Esophagus muscularis mucosa (tissue), 4 donors: Measurements from ENCODE around the gene GLCCI1. TPM values are rescaled to one million over a fixed set of nuclear protein-coding genes. Genes with fewer than 3 reads are reported as not detected.

Experiments used
- DNase-seq: peaks from one replicate; pipeline ENCODE4 v3.0.0-alpha.2; 2017; ENCODE audit errors: extremely low spot score
- H3K27ac ChIP-seq, 4 donors: fragments of 200-600 bp; sonication (generic); replicated peaks in 1 of 4; 1 replicate in 3 of 4; 2 replicates in 1 of 4; pipeline ENCODE4 v1.5.1; 2016 to 2019; ENCODE audit warnings: mild to moderate bottlenecking in 1 of 4
- H3K27me3 ChIP-seq, 4 donors: fragments of 200-600 bp; sonication (generic); one replicate each; pipeline versions ENCODE4 v1.5.1 to v1.6.0; 2016 to 2019
- H3K36me3 ChIP-seq, 4 donors: fragments of 200-600 bp; sonication (generic); one replicate each; pipeline ENCODE4 v1.5.1; 2016 to 2019
- H3K4me1 ChIP-seq, 4 donors: fragments of 200-600 bp; sonication (generic); one replicate each; pipeline ENCODE4 v1.5.1; 2016 to 2019
- H3K4me3 ChIP-seq, 4 donors: fragments of 200-600 bp; sonication (generic); 1 replicate in 2 of 4; 2 replicates in 2 of 4; pipeline ENCODE4 v1.5.1; 2016 to 2019; ENCODE audit warnings: mild to moderate bottlenecking in 4 of 4, moderate library complexity in 1 of 4
- H3K9me3 ChIP-seq, 4 donors: fragments of 200-600 bp; sonication (generic); 1 replicate in 3 of 4; 2 replicates in 1 of 4; pipeline ENCODE4 v1.5.1; 2016 to 2019
- CTCF ChIP-seq, 3 experiments: fragments of 200-600 bp in 2 of 3; fragments of 450-650 bp in 1 of 3; sonication (generic) in 2 of 3; IDR thresholded peaks; one replicate each; pipeline ENCODE4 v1.5.1; 2017 to 2019; ENCODE audit warnings: antibody characterized with exemption in 3 of 3, mild to moderate bottlenecking in 2 of 3, moderate library complexity in 1 of 3
- EP300 ChIP-seq: sonication (generic); formaldehyde crosslinking; IDR thresholded peaks from one replicate; pipeline ENCODE4 v1.6.1; 2017; ENCODE audit warnings: antibody characterized with exemption
- POLR2A ChIP-seq: fragments of 450-650 bp; IDR thresholded peaks from one replicate; pipeline ENCODE4 v1.6.1; 2017; ENCODE audit warnings: antibody characterized with exemption, moderate library complexity, mild to moderate bottlenecking, low read depth
- POLR2AphosphoS5 ChIP-seq, 2 donors: sonication (generic); formaldehyde crosslinking; IDR thresholded peaks; one replicate each; pipeline ENCODE4 v1.6.1; 2017; ENCODE audit warnings: antibody characterized with exemption in 2 of 2
- WGBS: methylation state at CpG from one replicate; pipeline ENCODE4 v1.1.5; 2018; 5-methylcytosine and 5-hydroxymethylcytosine counted together
- intact Hi-C: fragments of 100-400 bp; cut with DNase I; formaldehyde crosslinking; loops from one replicate; pipeline ENCODE4 v1.15.1; 2023
- total RNA-seq, 4 donors: library from RNA; depleted of rRNA; stranded (reverse); fragments of >200 nt; gene quantifications; one replicate each; pipeline versions ENCODE4 v1.1.0 to v1.2.1, GENCODE V29; 2016

GLCCI1 gene
- total RNA-seq, 4 donors from 2014 or later, result 2.8 to 8.3 (median 4.8) TPM

- H3K9me3 ChIP-seq, result no peaks in the 10 kb centered on the region
- no peak overlapping the region for H3K27ac ChIP-seq
- H3K4me3 ChIP-seq, result no peak overlapping the region
- TF ChIP-seq POLR2A, result no peak
- TF ChIP-seq POLR2AphosphoS5 (IDR thresholded peaks at IDR 0.05), result no peak
- no peak for TF ChIP-seq EP300
- no peak for TF ChIP-seq CTCF (IDR thresholded peaks at IDR 0.05)
- no peaks in the 10 kb centered on the region for H3K4me1 ChIP-seq
- no peaks in the 10 kb centered on the region for H3K27me3 ChIP-seq
- WGBS, result 82% methylated on average over 4 of the region's 4 CpGs
- no peaks in the 10 kb centered on the region for H3K36me3 ChIP-seq
- intact Hi-C loops, result no loop called here
- no peak for DNase-seq
These were observed 140.8 kb downstream of the GLCCI1 start for GRCh38 chr7:8109196-8110022.

- TF ChIP-seq POLR2A (no peak), POLR2AphosphoS5 (IDR thresholded peaks at IDR 0.05) (no peak), CTCF (IDR thresholded peaks at IDR 0.05) (no peak), EP300 (no peak)
- Histone ChIP-seq H3K36me3 (no peaks in the 10 kb centered on the region), H3K4me1 (no peaks in the 10 kb centered on the region), H3K27ac (no peak overlapping the region), H3K27me3 (no peaks in the 10 kb centered on the region), H3K9me3 (no peaks in the 10 kb centered on the region), H3K4me3 (no peak overlapping the region)
- 67% methylated on average over 11 of the region's 11 CpGs for WGBS
- intact Hi-C loops, result no loop called here
- no peak for DNase-seq
These were observed 142.8 kb downstream of the GLCCI1 start for GRCh38 chr7:8111282-8111960.

GRCh38 chr7:8112685-8113084 lies 144.1 kb downstream of the GLCCI1 start:
- no peak overlapping the region for H3K4me3 ChIP-seq
- 100% methylated on average over 2 of the region's 2 CpGs for WGBS
- H3K27me3 ChIP-seq, result no peaks in the 10 kb centered on the region
- H3K27ac ChIP-seq, result no peak overlapping the region
- TF ChIP-seq CTCF (IDR thresholded peaks at IDR 0.05), result no peak
- TF ChIP-seq POLR2AphosphoS5 (IDR thresholded peaks at IDR 0.05), result no peak
- no peak for TF ChIP-seq POLR2A
- TF ChIP-seq EP300, result no peak
- no peaks in the 10 kb centered on the region for H3K9me3 ChIP-seq
- DNase-seq, result no peak
- intact Hi-C loops, result no loop called here
- H3K36me3 ChIP-seq, result peaks cover 0 to 5% (median 0%) of the 10 kb centered on the region in 4 donors
- no peaks in the 10 kb centered on the region for H3K4me1 ChIP-seq

GRCh38 chr7:8113184-8113583 lies 144.6 kb downstream of the GLCCI1 start:
- no peak for TF ChIP-seq POLR2AphosphoS5 (IDR thresholded peaks at IDR 0.05)

GRCh38 chr7:8114175-8114574 lies 145.6 kb downstream of the GLCCI1 start:
- DNase-seq, result no peak
- intact Hi-C loops, result no loop called here
- no peak overlapping the region for H3K4me3 ChIP-seq
- TF ChIP-seq POLR2AphosphoS5 (IDR thresholded peaks at IDR 0.05) (no peak), EP300 (no peak), CTCF (IDR thresholded peaks at IDR 0.05) (no peak), POLR2A (no peak)
- H3K4me1 ChIP-seq, result no peaks in the 10 kb centered on the region
- no peak overlapping the region for H3K27ac ChIP-seq
- no peaks in the 10 kb centered on the region for H3K27me3 ChIP-seq
- H3K36me3 ChIP-seq, result peaks cover 0 to 19% (median 0%) of the 10 kb centered on the region in 4 donors
- WGBS, result 91% methylated on average over 4 of the region's 4 CpGs
- H3K9me3 ChIP-seq, result no peaks in the 10 kb centered on the region

More at GRCh38 chr7:8113184-8113583, 144.6 kb downstream of the GLCCI1 start:
- no peak for DNase-seq
- peaks cover 0 to 10% (median 0%) of the 10 kb centered on the region in 4 donors for H3K36me3 ChIP-seq
- no peak overlapping the region for H3K4me3 ChIP-seq
- no peaks in the 10 kb centered on the region for H3K9me3 ChIP-seq
- intact Hi-C loops, result no loop called here
- no peaks in the 10 kb centered on the region for H3K4me1 ChIP-seq
- no peak overlapping the region for H3K27ac ChIP-seq
- 88% methylated on average over 3 of the region's 3 CpGs for WGBS
- H3K27me3 ChIP-seq, result no peaks in the 10 kb centered on the region
